ENCODE results near the gene KRT6A.

The KRT6A gene

GRCh38 chr12:52521568-52522266, 28.7 kb upstream of the KRT6A start:
- TF ChIP-seq, protein P1, sequence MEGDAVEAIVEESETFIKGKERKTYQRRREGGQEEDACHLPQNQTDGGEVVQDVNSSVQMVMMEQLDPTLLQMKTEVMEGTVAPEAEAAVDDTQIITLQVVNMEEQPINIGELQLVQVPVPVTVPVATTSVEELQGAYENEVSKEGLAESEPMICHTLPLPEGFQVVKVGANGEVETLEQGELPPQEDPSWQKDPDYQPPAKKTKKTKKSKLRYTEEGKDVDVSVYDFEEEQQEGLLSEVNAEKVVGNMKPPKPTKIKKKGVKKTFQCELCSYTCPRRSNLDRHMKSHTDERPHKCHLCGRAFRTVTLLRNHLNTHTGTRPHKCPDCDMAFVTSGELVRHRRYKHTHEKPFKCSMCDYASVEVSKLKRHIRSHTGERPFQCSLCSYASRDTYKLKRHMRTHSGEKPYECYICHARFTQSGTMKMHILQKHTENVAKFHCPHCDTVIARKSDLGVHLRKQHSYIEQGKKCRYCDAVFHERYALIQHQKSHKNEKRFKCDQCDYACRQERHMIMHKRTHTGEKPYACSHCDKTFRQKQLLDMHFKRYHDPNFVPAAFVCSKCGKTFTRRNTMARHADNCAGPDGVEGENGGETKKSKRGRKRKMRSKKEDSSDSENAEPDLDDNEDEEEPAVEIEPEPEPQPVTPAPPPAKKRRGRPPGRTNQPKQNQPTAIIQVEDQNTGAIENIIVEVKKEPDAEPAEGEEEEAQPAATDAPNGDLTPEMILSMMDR (IDR thresholded peaks at IDR 0.05; ENCODE audit: control insufficient read depth, insufficient read depth, low read depth, low read length, missing control alignments): no peak
- H3K4me3 ChIP-seq (ENCODE audit: control insufficient read depth, low read depth, low read length): no peak overlapping the region
- DNase-seq (ENCODE audit: low read depth): no peak

- no peak overlapping the region for H3K4me3 ChIP-seq (ENCODE audit: control insufficient read depth, low read depth, low read length)
- TF ChIP-seq, protein P1 (IDR thresholded peaks at IDR 0.05; ENCODE audit: control insufficient read depth, insufficient read depth, low read depth, low read length, missing control alignments): no peak
- DNase-seq (ENCODE audit: low read depth): no peak
Measured at GRCh38 chr12:52521175-52521567, 28.1 kb upstream of the KRT6A start.

DNA sequence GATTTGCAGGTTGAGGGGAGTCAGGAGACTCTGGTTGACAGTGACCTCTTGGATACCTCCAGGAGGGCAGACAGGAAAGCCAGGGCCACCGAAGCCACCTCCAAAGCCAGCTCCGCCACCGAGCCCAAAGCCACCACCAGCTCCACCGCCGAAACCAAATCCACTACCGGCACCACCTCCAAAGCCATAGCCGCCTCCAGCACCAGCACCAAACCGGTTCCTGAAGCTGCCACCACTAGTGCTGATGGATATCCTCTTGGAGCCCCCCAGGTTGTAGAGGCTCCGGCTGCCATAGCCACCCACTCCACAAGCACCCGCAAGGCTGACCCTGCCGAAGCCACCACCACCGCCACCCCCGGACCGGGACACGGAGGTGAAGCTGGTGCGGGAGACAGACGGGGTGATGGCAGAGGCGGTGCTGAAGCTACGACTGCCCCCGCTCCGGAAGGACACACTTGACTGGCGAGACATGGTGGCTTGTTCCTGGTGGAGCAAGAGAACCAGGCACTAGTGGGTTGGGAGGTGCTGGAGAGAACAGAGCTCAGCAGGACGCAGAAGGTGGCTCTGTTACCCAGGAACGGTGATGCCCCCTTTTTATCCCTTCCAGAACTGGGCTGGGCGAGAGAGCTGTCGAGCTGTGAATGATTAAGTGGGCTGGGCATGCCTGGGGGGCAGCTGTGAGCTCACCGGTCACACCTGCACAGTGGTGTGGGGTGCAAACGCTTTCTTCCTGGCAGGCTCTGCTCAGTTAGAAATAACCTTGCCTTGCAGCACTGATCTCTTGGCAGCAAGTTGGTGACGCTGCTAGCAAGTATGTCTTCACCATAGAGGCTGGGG, 27.0 kb upstream of the KRT6A start, which contains the start of gene KRT5:
TSS of gene KRT5 (minus strand) at position 569 of the 837 bp plus-strand sequence. CDS start at position 471, 98 bp downstream.
- TF ChIP-seq, protein P1 (IDR thresholded peaks at IDR 0.05; ENCODE audit: control insufficient read depth, insufficient read depth, low read depth, low read length, missing control alignments): no peak
- H3K4me3 ChIP-seq (ENCODE audit: control insufficient read depth, low read depth, low read length): no peak within 1 kb of the TSS
- DNase-seq (ENCODE audit: low read depth): no peak

DNA sequence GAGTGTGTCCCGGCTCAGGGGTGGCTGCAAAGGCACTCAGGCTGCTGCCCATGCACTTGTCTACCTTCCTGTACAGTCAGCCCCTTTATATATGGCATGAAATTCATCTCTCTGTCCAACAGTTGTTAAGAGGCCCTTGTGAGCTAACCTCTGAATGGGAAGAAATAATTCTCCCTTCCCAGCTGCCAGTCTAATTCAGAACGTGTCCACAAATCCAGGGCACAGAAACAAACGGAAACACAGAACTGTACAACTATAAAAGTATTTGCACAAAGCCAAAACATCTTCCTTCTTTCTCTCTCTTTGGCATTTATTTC, 26.3 kb upstream of the KRT6A start:
- TF ChIP-seq, protein P1 (IDR thresholded peaks at IDR 0.05; ENCODE audit: control insufficient read depth, insufficient read depth, low read depth, low read length, missing control alignments): no peak
- H3K4me3 ChIP-seq (ENCODE audit: control insufficient read depth, low read depth, low read length): no peak overlapping the region

DNA sequence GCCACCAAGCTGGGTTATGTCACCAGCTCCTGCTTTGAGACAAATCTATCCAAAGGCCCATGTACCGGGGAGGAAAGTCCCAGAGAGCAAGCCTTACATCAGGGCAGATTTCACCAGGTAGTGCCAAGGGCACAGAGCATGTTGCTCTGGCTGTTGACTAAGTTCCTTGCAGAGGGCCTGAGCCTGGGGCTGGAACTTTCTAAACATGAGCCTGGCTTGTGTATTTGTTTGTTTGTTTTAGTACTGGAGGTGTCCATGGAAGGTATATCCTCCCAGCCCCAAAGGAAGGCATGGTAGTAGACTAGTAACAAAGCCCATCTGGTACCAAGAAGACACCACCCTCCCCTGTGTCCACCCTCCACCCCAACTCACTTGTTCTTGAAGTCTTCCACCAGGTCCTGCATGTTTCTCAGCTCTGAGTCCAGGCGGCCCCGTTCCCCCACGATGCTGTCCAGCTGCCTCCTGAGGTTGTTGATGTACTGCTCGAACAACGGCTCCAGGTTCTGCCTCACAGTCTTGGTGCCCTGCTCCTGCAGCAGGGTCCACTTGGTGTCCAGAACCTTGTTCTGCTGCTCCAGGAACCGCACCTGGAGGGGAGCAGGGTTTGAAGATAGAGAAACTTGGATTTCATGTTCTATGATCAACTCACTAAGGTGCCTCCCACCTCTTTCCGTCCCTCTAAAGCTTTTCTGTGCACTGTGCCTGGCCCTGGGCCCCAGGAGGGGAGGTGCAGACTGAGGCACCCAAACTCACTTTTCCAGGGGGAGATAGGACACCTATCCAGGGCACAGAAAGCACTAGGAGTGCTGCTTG, 25.7 kb upstream of the KRT6A start:
- H3K4me3 ChIP-seq (ENCODE audit: control insufficient read depth, low read depth, low read length): no peak overlapping the region
- TF ChIP-seq, protein P1 (IDR thresholded peaks at IDR 0.05; ENCODE audit: control insufficient read depth, insufficient read depth, low read depth, low read length, missing control alignments): no peak
- DNase-seq (ENCODE audit: low read depth): no peak

More for the DNA sequence above, 26.3 kb upstream of the KRT6A start:
- no peak for DNase-seq (ENCODE audit: low read depth)

DNA sequence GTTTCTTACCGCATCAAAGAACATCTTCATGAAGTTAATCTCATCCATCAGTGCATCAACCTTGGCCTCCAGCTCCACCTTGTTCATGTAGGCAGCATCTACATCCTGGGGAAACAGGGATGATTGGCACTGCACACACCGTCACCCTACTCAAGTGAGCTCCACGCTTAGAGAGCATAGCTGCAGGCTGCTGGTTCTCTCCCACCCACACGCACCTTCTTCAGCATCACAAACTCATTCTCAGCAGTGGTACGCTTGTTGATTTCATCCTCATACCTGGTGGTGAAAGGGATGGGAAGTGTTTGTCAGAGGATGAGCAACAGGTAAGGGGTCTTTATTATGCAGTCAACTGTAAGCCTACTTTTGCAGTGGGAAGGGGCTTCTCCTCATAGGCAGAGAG, 24.8 kb upstream of the KRT6A start:
- TF ChIP-seq, protein P1 (IDR thresholded peaks at IDR 0.05; ENCODE audit: control insufficient read depth, insufficient read depth, low read depth, low read length, missing control alignments): no peak
- no peak for DNase-seq (ENCODE audit: low read depth)
- H3K4me3 ChIP-seq (ENCODE audit: control insufficient read depth, low read depth, low read length): no peak overlapping the region
